NCI-H1417 (cell line): ENCODE results near the gene TCF7.
A peak's percentile ranks its signal among the peaks of the same experiment; 100 is the strongest.

ENCODE experiments used
- DNase-seq, 3 experiments: peaks; one replicate each; lab custom pipeline; 2025; lab: John Stamatoyannopoulos, UW

The TCF7 gene

DNA sequence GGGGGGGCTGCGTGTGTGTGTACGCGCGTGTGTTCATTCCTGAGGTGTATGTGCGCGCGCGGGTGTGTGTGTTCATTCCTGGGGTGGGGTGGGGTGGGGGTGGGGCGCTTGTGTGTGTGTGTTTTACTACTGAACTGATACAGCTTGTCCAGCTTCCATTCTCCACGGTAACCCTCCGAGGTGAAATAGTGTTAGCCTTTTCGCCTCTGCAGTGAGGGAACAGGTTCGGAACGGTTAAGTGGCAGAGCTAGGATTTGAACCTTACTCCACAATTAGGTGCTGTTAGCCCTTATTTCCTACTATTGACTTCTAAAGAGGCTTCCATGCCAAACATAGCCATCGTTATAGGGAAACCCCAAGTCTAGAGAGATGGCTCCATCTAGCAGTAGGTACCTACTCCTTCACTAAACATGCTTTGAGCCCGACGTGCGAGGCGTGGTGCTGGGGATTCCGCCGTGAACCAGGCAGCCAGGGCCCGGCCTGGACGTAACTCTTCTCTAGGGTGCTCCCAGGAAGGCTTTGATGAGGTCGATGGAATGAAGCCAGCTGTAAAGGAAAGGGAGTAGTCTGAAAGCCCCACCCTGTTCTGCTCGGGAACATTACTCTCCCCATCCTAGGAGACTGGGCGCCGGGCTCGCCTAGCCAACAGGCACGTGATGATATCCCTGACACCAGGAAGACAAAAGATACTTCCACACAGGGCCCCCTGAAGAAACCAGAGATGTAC lies 63.1 kb downstream of the TCF7 start:
- peak in 1 of 3 experiments; percentile 37 for DNase-seq

DNA sequence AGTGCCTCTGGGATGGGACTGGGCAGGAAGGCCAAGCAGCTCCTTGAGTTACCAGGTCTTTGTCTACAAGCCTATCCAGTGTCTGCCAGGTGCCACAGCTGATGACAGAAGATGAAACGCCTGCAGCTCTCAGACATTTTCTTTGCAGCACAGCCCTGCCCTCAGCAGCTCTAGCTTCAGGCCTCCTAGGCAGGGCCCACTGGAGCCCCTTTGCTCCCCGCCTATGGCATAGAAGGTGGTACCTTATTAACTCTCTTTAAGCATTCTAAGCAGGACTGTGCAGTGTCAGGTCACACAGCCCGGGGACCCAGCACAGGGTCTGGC lies 63.6 kb downstream of the TCF7 start:
- DNase-seq, result no peak

DNA sequence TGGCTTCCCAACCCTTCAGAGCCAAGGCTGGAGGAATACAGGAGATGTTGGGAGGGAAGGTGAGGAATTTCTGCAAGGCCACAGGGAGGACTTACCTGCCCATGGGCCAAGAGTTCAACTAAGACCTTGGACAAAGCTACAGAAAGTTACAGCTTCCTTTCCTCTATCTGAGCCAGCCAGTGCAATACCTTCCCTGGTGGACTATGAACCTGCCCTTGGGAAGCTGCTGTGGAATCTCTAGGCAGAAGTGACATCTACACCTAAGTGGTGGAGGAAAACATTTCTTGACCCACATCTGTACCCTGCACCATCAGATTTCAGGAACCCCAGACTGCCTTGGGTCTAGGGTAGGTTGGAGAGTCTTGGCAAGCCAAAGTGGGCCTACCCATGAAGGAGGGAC lies 69.0 kb downstream of the TCF7 start:
- no peak for DNase-seq

DNA sequence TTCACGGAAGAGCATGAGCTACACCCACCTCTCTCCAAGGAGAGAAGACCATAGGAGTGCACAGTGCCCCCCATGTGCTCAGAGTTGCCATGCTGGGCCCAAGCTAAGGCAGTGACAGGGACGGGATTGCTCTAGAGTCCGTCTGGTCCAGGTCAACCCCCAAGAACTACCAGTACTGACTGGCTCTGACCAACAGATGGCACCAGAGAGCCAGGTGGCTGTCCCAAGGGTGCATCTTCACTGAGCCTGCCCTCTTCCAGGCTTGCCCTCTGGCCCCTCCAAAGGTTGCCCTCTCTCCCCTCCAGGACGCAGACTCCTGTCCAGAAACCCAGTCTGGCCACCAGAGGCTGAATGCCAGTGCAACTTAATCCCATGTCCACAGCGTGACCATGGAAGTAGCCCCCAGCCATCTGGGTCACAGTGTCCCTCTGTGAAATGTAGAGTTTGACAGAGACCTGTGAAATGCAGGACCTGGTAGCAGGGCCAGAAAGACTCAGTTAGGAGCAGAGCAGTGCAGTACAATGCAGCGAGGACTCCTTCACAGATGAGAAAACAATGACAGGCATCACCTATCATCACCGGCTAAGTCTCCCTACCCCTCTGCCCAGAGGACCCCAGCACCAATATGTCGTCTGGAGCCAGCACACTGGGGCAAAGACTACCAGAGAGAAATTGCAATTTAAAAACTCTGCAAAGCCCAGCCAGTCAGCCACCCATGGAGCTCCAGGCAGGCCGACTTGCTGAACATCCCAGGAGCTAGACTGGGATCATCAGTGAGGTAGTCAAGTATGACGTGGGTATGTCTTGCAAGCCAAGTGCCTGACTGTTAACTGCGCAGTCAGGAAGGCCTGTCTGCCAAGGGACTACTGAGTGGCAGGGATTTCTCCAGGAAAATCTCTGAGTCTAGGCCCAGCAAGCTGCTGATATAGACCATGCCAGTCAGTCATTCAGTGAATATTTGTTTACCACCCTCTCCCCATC lies 70.0 kb downstream of the TCF7 start:
- DNase-seq, result peak; percentile 21 to 64 (median 63)

GRCh38 chr5:134188092-134188491 lies 73.6 kb downstream of the TCF7 start:
- no peak for DNase-seq

DNA sequence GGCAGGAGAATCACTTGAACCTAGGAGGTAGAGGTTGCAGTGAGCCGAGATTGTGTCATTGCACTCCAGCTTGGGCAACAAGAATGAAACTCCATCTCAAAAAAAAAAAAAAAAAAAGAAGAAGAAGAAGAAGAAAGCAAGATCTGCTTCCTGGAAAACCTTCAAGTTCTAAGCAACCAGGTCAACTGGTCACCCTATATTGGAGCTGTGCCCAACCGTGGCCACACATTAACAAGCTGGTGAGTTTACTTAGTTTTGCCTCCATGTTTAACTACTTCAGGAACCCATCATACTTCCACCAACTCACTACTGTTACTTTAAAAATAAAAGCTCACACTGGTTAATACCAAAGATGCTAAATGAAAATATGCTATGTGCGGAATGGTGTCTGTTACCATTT lies 74.5 kb downstream of the TCF7 start:
- DNase-seq, result no peak

- DNase-seq, result no peak
Measured at GRCh38 chr5:134195666-134196065, 81.2 kb downstream of the TCF7 start.
